ENCODE results near the gene RASSF4.

Gene RASSF4

GRCh38 chr10:45015590-45015989, 56.0 kb downstream of the RASSF4 start:
- no peak for DNase-seq

- no peak for DNase-seq
Measured at GRCh38 chr10:45023426-45023825, 63.8 kb downstream of the RASSF4 start.

GRCh38 chr10:45034301-45034700, 74.7 kb downstream of the RASSF4 start:
- no peak for DNase-seq

- DNase-seq: no peak
Measured at GRCh38 chr10:45035673-45036072, 76.1 kb downstream of the RASSF4 start.

- DNase-seq: no peak
Measured at GRCh38 chr10:45040921-45041542, 81.4 kb downstream of the RASSF4 start.

GRCh38 chr10:45044290-45044689, 84.7 kb downstream of the RASSF4 start:
- DNase-seq: no peak
